ENCODE data around the gene CBX2. TPM values are rescaled to one million over a fixed set of nuclear protein-coding genes. Genes with fewer than 3 reads are reported as not detected.

The CBX2 gene
- total and polyA plus RNA-seq, 4 donors = 1.4 to 13.5 (median 3.0) TPM

DNA sequence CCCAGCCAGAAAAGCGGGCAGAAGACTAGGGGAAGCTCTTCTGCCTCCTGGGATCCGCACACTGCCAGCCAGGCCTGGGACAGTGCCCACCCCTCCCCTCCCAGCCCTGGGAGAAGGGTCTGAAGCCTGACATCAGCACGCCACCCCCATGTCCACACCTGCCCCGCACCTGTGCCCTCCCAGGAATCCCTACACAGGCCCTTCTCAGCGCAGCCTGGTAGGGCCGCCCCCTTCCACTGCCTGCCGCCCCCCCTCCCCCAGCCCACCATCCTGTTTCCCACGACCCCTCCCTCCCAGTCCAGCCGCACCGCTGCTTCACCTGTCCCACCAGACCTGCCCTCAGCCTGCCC is 36.6 kb upstream of the CBX2 start:
- no peak overlapping the region for H3K4me3 ChIP-seq
- no peak overlapping the region for H3K27ac ChIP-seq (ENCODE audit: low read depth in 1 of 2, low read length in 1 of 2)
- no peaks in the 10 kb centered on the region for H3K9me3 ChIP-seq (ENCODE audit: control insufficient read depth in 4 of 4, insufficient read depth in 3 of 4, low read length in 3 of 4)
- 35 to 46% methylated on average over 7 to 10 of the region's 10 CpGs for WGBS, 2 donors
- ATAC-seq (ENCODE audit: insufficient read depth, low FRiP score) = no peak
- H3K27me3 ChIP-seq (ENCODE audit: control insufficient read depth in 3 of 3, insufficient read depth in 3 of 3, low read length in 2 of 3) = peaks cover 0 to 11% (median 2%) of the 10 kb centered on the region in 3 donors
- H3K9ac ChIP-seq (ENCODE audit: insufficient read depth in 1 of 2, low read length in 2 of 2) = no peak overlapping the region
- H3K36me3 ChIP-seq (ENCODE audit: control insufficient read depth in 4 of 4, insufficient read depth in 4 of 4, low read length in 4 of 4) = no peaks in the 10 kb centered on the region
- no peak for DNase-seq
- TF ChIP-seq, protein P1, sequence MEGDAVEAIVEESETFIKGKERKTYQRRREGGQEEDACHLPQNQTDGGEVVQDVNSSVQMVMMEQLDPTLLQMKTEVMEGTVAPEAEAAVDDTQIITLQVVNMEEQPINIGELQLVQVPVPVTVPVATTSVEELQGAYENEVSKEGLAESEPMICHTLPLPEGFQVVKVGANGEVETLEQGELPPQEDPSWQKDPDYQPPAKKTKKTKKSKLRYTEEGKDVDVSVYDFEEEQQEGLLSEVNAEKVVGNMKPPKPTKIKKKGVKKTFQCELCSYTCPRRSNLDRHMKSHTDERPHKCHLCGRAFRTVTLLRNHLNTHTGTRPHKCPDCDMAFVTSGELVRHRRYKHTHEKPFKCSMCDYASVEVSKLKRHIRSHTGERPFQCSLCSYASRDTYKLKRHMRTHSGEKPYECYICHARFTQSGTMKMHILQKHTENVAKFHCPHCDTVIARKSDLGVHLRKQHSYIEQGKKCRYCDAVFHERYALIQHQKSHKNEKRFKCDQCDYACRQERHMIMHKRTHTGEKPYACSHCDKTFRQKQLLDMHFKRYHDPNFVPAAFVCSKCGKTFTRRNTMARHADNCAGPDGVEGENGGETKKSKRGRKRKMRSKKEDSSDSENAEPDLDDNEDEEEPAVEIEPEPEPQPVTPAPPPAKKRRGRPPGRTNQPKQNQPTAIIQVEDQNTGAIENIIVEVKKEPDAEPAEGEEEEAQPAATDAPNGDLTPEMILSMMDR (IDR thresholded peaks at IDR 0.05; ENCODE audit: control extremely low read depth, extremely low read depth) = no peak
- peaks cover 0 to 14% (median 0%) of the 10 kb centered on the region in 5 donors for H3K4me1 ChIP-seq (ENCODE audit: control insufficient read depth in 5 of 5, insufficient read depth in 5 of 5, low read length in 5 of 5)

DNA sequence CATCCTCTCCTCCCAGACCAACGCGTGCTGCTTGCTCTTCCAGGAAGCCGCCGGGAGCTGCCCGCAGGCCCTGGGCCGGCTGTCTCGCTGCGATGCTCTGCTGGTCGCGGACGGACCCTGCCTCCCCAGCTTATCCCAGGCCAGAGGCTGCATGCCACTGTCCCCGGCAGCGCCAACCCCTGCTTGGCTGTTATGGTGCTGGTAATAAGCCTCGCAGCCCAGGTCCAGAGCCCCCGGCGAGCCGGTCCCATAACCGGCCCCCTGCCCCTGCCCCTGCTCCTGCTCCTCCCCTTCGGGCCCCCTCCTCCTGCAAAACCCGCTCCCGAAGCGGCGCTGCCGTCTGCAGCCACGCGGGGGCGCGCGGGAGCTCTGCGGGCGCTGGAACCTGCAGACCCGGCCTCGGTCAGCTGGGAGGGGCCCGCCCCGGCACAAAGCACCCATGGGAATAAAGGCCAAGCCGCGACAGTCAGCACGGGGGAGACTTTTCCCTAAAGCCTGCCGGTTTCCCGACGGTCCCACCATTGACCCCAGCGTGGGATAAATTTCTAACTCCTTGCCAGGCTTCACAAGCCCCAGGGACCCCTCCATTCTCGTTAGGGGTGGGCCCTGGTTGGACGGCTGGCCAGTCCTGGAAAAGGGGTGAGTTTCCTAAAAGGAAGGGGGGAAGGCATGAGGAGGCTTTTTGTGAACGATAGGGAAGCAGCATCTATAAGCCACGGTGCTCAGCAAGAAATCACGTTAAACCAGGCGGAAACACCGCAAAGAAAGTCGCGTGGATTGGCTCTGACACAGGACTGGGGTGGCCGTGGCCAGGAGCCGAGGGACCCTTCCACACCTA is 36.0 kb upstream of the CBX2 start:
- Histone ChIP-seq H3K36me3 (ENCODE audit: control insufficient read depth in 4 of 4, insufficient read depth in 4 of 4, low read length in 4 of 4) (no peaks in the 10 kb centered on the region), H3K27ac (ENCODE audit: low read depth in 1 of 2, low read length in 1 of 2) (no peak overlapping the region), H3K27me3 (ENCODE audit: control insufficient read depth in 3 of 3, insufficient read depth in 3 of 3, low read length in 2 of 3) (peaks cover 0 to 17% (median 8%) of the 10 kb centered on the region in 3 donors), H3K9me3 (ENCODE audit: control insufficient read depth in 4 of 4, insufficient read depth in 3 of 4, low read length in 3 of 4) (no peaks in the 10 kb centered on the region), H3K9ac (ENCODE audit: insufficient read depth in 1 of 2, low read length in 2 of 2) (no peak overlapping the region), H3K4me3 (no peak overlapping the region), H3K4me1 (ENCODE audit: control insufficient read depth in 5 of 5, insufficient read depth in 5 of 5, low read length in 5 of 5) (peaks cover 0 to 19% (median 0%) of the 10 kb centered on the region in 5 donors)
- no peak for ATAC-seq (ENCODE audit: insufficient read depth, low FRiP score)
- 11 to 14% methylated on average over 50 to 53 of the region's 53 CpGs for WGBS, 2 donors
- TF ChIP-seq, protein P1 (IDR thresholded peaks at IDR 0.05; ENCODE audit: control extremely low read depth, extremely low read depth) = peak; percentile 65
- peak; percentile 68 to 81 (median 74) for DNase-seq

DNA sequence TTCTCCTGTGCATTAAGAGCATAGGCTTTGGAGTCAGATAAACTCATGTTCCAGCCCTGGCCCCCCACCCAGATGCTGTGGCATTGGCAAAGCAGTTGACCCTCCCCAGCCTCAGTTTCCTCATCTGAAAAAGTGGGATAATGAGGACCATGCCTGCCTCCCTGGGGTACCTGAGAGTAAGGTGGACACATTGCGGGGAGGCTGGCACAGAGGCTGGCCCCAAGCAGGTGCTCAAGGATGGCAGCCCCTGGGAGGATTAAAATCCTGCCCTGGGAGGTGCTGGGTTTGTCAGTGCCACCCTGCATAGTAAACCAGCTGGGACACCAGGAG is 35.4 kb upstream of the CBX2 start:
- no peaks in the 10 kb centered on the region for H3K36me3 ChIP-seq (ENCODE audit: control insufficient read depth in 4 of 4, insufficient read depth in 4 of 4, low read length in 4 of 4)
- H3K4me1 ChIP-seq (ENCODE audit: control insufficient read depth in 5 of 5, insufficient read depth in 5 of 5, low read length in 5 of 5) = peaks cover 0 to 23% (median 2%) of the 10 kb centered on the region in 5 donors
- H3K27ac ChIP-seq (ENCODE audit: low read depth in 1 of 2, low read length in 1 of 2) = no peak overlapping the region
- H3K9ac ChIP-seq (ENCODE audit: insufficient read depth in 1 of 2, low read length in 2 of 2) = no peak overlapping the region
- H3K27me3 ChIP-seq (ENCODE audit: control insufficient read depth in 3 of 3, insufficient read depth in 3 of 3, low read length in 2 of 3) = peaks cover 0 to 21% (median 14%) of the 10 kb centered on the region in 3 donors
- 87 to 89% methylated on average over 1 of the region's 1 CpG for WGBS, 2 donors
- TF ChIP-seq, protein P1 (IDR thresholded peaks at IDR 0.05; ENCODE audit: control extremely low read depth, extremely low read depth) = no peak
- DNase-seq (no peak), ATAC-seq (ENCODE audit: insufficient read depth, low FRiP score) (no peak)
- H3K9me3 ChIP-seq (ENCODE audit: control insufficient read depth in 4 of 4, insufficient read depth in 3 of 4, low read length in 3 of 4) = peaks cover 0 to under 1% (median 0%) of the 10 kb centered on the region in 4 donors
- H3K4me3 ChIP-seq = no peak overlapping the region

Measured in lung (tissue), 12 donors.